ENCODE results near the gene SCO1. TPM values are rescaled to one million over a fixed set of nuclear protein-coding genes. Genes with fewer than 3 reads are reported as not detected.

The SCO1 gene
- total RNA-seq, result 9.4 TPM

DNA sequence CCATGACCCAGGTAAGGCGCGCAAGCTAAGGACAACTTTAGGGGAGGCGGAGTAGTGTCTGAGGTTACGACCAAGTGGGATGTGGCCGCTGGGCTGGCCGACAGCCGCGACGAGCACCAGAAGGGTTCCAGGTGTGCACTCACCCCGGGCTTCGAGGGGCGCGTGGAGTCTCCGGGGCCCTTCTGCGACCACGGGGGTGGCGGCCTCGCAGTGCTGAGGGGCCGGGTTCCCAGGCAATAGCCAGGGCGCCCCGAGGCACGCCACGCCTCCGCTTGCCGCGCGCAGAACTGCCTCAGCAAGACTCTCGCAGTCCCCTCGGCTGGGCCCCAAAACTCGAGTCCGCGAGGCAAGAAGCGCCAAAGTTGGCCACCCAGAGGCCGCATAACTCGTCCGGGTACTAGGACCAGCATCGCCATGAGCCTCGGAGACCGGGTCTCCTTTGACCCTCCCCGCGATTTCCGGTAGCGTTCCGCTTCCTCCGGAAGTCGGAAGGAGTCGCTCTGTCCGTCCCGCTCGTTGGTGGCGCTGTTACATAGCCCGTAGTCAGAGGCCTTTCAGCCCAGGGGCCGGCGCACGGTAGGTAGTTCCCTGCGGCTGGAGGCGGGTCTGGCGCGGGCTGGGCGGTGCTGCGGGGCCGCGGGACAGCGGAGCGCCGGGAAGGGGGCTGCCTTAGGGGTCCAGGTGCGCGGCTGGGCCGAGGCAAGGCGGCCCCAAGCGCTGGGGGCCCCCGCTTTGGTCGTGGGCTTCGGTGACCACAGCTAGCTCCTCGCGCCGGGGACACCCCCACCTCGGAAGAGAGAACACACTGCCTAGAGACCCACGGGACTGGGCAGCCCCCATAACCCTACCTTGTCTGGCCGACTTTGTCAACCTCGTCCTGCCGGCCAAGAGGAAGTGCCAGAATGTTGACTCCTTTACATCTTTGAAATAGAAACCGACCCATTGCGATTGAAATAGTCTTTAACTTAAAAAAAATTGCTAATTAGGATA lies at the start of gene SCO1, which contains the start of gene ADPRM:
SCO1 (minus strand) TSS at position 442 of the 990 bp plus-strand sequence; CDS start at position 416, 26 bp downstream.
ADPRM (plus strand) TSS at position 503 of the 990 bp plus-strand sequence. CDS start 7,333 bp downstream, outside the sequence.
- no peaks in the 10 kb centered on the region for H3K27me3 ChIP-seq (ENCODE audit: control insufficient read depth in 3 of 3, insufficient read depth in 3 of 3, low read length in 3 of 3)
- H3K27ac ChIP-seq (ENCODE audit: low read depth, low read length), result peak within 1 kb of the TSS; percentile 98
- peak within 1 kb of the TSS; percentile 93 to 96 (median 95) for H3K4me3 ChIP-seq (ENCODE audit: low read length in 3 of 3)
- H3K4me1 ChIP-seq (ENCODE audit: control insufficient read depth in 3 of 3, insufficient read depth in 3 of 3, low read length in 3 of 3), result peaks cover 6 to 24% (median 14%) of the 10 kb centered on the region in 3 donors
- H3K9ac ChIP-seq (ENCODE audit: low read depth in 1 of 3, low read length in 3 of 3), result peak within 1 kb of the TSS; percentile 92 to 97 (median 94)
- peaks cover 7 to 23% (median 16%) of the 10 kb centered on the region in 3 donors for H3K36me3 ChIP-seq (ENCODE audit: control insufficient read depth in 3 of 3, insufficient read depth in 3 of 3, low read length in 3 of 3)
- H3K9me3 ChIP-seq (ENCODE audit: control insufficient read depth in 3 of 3, low read length in 3 of 3), result no peaks in the 10 kb centered on the region

DNA sequence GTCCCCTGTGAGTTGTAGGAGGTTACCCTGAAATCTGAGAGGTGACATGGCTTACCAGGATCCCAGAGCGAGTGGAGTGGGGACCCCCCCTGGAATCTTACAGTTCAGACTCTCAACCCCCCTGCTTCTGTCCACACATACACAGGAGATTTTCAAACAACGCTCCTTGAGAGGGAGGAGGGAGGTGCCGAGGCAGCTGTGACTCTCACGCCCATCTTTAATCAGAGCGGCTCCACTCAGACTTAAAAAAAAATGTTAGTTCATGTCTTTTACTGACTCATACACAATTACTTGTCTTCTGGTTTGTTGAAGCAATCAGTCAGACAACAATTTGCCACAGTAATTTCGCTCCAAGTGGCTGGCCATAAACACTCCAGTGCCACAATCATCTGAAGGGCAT lies 47.9 kb upstream of the SCO1 start:
- Histone ChIP-seq H3K36me3 (ENCODE audit: control insufficient read depth in 3 of 3, insufficient read depth in 3 of 3, low read length in 3 of 3) (no peaks in the 10 kb centered on the region), H3K27ac (ENCODE audit: low read depth, low read length) (no peak overlapping the region), H3K27me3 (ENCODE audit: control insufficient read depth in 3 of 3, insufficient read depth in 3 of 3, low read length in 3 of 3) (no peaks in the 10 kb centered on the region), H3K9me3 (ENCODE audit: control insufficient read depth in 3 of 3, low read length in 3 of 3) (no peaks in the 10 kb centered on the region), H3K4me3 (ENCODE audit: low read length in 3 of 3) (no peak overlapping the region), H3K9ac (ENCODE audit: low read depth in 1 of 3, low read length in 3 of 3) (no peak overlapping the region), H3K4me1 (ENCODE audit: control insufficient read depth in 3 of 3, insufficient read depth in 3 of 3, low read length in 3 of 3) (peaks cover 2 to 14% (median 4%) of the 10 kb centered on the region in 3 donors)

DNA sequence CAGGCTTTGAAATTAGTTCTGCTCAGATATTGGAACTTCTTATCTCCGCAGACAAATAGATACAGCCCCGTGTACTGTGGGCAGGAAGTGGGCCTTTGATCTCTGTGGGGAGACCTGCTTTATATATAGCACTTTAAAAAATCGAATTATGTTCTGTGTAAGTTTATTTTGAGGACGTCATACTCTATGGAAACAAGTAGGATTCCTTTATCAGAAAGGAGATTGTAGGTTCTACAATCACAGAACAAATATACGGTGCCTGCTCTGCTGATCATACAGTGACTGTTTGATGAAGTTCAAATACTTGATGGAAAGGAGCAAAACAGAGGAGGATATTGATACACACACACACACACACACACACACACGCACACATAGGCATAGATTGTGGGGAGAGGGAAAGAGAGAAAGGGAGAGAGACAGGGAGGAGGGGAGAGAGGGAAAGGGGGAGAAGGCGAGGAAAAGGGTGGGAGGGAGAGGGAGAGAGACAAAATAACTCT lies 47.2 kb upstream of the SCO1 start:
- Histone ChIP-seq H3K4me3 (ENCODE audit: low read length in 3 of 3) (no peak overlapping the region), H3K27me3 (ENCODE audit: control insufficient read depth in 3 of 3, insufficient read depth in 3 of 3, low read length in 3 of 3) (no peaks in the 10 kb centered on the region), H3K36me3 (ENCODE audit: control insufficient read depth in 3 of 3, insufficient read depth in 3 of 3, low read length in 3 of 3) (no peaks in the 10 kb centered on the region), H3K27ac (ENCODE audit: low read depth, low read length) (no peak overlapping the region), H3K4me1 (ENCODE audit: control insufficient read depth in 3 of 3, insufficient read depth in 3 of 3, low read length in 3 of 3) (peaks cover 2 to 14% (median 4%) of the 10 kb centered on the region in 3 donors), H3K9ac (ENCODE audit: low read depth in 1 of 3, low read length in 3 of 3) (no peak overlapping the region), H3K9me3 (ENCODE audit: control insufficient read depth in 3 of 3, low read length in 3 of 3) (no peaks in the 10 kb centered on the region)

DNA sequence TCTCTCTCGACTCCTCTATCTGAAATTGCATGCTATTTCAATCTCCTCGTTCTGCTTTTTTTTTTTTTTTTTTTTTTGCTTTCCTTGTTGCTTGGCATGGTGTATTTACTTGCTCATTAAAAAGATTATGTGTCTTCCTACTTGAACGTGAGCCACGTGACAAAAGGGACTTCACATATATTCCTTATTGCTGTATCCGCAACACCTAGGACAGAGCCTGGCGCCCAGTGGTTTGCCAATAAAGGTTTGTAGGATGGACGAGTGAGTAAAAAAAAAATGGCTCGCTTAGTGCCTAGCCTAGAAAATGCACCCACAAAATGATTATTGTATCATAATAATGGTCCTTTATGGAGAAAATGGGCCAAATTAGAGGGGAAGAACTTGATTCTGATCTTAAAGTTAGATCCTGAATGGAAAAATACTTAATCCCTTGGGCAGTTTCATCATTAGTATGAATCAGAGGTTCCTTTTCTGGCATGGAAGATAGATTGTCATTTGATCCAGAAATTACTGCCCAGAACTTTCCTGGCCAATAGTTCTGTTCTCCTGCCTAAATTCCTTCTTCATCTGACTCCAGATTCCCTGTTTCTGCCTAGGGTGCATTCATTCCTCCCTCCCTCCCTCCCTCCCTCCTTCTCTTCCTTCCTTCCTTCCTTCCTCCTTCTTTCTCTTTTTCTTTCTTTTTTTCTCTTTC lies 46.1 kb upstream of the SCO1 start:
- H3K36me3 ChIP-seq (ENCODE audit: control insufficient read depth in 3 of 3, insufficient read depth in 3 of 3, low read length in 3 of 3), result no peaks in the 10 kb centered on the region
- H3K9me3 ChIP-seq (ENCODE audit: control insufficient read depth in 3 of 3, low read length in 3 of 3), result no peaks in the 10 kb centered on the region

DNA sequence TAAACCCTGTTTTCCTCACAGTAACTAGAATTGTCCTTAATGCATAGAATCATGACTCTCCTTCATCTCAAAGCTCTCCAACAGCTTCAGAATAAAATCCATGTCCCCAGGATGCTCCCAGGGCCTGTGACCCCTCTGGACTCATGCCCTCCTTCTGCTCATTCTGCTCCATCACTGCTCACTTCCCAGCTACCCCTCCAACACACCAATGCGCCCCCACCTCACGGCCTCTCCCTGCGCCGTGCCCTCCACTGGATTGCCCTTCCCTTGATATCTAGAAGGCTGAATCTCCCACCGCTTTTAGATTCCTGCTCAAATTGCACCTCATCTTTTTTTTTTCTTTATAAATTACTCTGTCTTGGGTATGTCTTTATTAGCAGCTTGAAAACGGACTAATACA lies 45.1 kb upstream of the SCO1 start:
- Histone ChIP-seq H3K4me3 (ENCODE audit: low read length in 3 of 3) (no peak overlapping the region), H3K27me3 (ENCODE audit: control insufficient read depth in 3 of 3, insufficient read depth in 3 of 3, low read length in 3 of 3) (no peaks in the 10 kb centered on the region), H3K36me3 (ENCODE audit: control insufficient read depth in 3 of 3, insufficient read depth in 3 of 3, low read length in 3 of 3) (no peaks in the 10 kb centered on the region), H3K27ac (ENCODE audit: low read depth, low read length) (no peak overlapping the region), H3K4me1 (ENCODE audit: control insufficient read depth in 3 of 3, insufficient read depth in 3 of 3, low read length in 3 of 3) (peaks cover 5 to 14% (median 9%) of the 10 kb centered on the region in 3 donors), H3K9me3 (ENCODE audit: control insufficient read depth in 3 of 3, low read length in 3 of 3) (no peaks in the 10 kb centered on the region), H3K9ac (ENCODE audit: low read depth in 1 of 3, low read length in 3 of 3) (no peak overlapping the region)

More for the DNA sequence above, 46.1 kb upstream of the SCO1 start:
- peaks cover 4 to 14% (median 5%) of the 10 kb centered on the region in 3 donors for H3K4me1 ChIP-seq (ENCODE audit: control insufficient read depth in 3 of 3, insufficient read depth in 3 of 3, low read length in 3 of 3)
- H3K27me3 ChIP-seq (ENCODE audit: control insufficient read depth in 3 of 3, insufficient read depth in 3 of 3, low read length in 3 of 3), result no peaks in the 10 kb centered on the region
- no peak overlapping the region for H3K9ac ChIP-seq (ENCODE audit: low read depth in 1 of 3, low read length in 3 of 3)
- no peak overlapping the region for H3K27ac ChIP-seq (ENCODE audit: low read depth, low read length)
- H3K4me3 ChIP-seq (ENCODE audit: low read length in 3 of 3), result no peak overlapping the region

DNA sequence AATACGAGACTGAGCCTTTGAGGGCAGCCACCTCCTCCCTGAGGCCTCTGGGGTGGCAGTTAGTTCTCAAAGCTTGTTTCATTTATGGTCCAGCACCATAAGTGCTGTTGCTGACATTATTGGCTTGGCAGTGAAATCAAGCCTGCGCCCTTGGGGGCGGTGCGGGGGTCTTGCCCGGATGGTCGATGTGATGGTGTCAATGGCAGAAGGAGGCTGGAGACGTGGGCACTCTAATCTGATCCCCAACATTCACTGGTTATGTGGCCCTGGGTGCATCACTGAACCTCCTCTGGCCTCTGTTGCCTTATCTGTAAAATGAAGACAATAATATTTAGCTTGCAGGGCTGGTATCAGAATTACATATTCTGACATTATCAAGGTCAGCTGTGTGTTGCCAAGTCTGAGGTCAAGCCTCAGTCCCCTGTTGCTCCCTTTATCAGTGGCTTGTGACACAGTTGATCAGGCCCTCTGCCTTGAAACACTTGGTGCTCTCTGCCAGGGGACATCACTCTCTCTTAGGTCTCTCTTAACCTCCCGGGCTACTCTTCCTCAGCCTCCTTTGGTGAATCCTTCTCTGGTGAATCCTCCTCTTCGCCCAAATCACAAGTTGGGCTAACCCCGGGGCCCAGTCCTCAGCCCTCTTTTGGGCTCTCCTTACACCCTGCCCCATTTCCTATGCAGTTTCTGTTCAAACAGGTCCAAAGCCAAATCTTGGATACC lies 44.2 kb upstream of the SCO1 start:
- H3K4me1 ChIP-seq (ENCODE audit: control insufficient read depth in 3 of 3, insufficient read depth in 3 of 3, low read length in 3 of 3), result peaks cover 5 to 14% (median 9%) of the 10 kb centered on the region in 3 donors
- no peaks in the 10 kb centered on the region for H3K36me3 ChIP-seq (ENCODE audit: control insufficient read depth in 3 of 3, insufficient read depth in 3 of 3, low read length in 3 of 3)
- H3K4me3 ChIP-seq (ENCODE audit: low read length in 3 of 3), result no peak overlapping the region
- H3K27ac ChIP-seq (ENCODE audit: low read depth, low read length), result no peak overlapping the region
- H3K27me3 ChIP-seq (ENCODE audit: control insufficient read depth in 3 of 3, insufficient read depth in 3 of 3, low read length in 3 of 3), result no peaks in the 10 kb centered on the region
- no peak overlapping the region for H3K9ac ChIP-seq (ENCODE audit: low read depth in 1 of 3, low read length in 3 of 3)
- H3K9me3 ChIP-seq (ENCODE audit: control insufficient read depth in 3 of 3, low read length in 3 of 3), result no peaks in the 10 kb centered on the region

DNA sequence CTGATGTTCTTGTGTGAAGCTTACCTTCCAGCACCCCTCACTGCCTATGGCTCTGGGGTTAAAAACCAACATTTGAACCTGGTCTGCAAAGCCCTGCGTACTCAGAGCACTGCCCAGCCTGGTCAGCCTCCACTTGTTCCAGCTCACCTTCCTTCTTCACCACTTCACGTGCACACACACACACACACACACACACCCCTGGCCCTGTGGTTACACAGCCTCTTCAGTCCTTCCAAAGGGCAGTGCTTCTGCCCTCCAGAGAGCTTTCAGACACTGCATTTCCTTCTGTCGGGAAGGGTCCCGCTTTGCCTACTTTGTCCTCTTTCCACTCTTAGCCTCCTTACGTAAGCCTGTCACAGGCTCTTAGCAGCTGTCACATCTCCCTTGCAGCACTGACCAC lies 42.1 kb upstream of the SCO1 start:
- H3K27me3 ChIP-seq (ENCODE audit: control insufficient read depth in 3 of 3, insufficient read depth in 3 of 3, low read length in 3 of 3), result no peaks in the 10 kb centered on the region
- peaks cover 5 to 9% (median 6%) of the 10 kb centered on the region in 3 donors for H3K4me1 ChIP-seq (ENCODE audit: control insufficient read depth in 3 of 3, insufficient read depth in 3 of 3, low read length in 3 of 3)
- no peak overlapping the region for H3K4me3 ChIP-seq (ENCODE audit: low read length in 3 of 3)
- no peak overlapping the region for H3K9ac ChIP-seq (ENCODE audit: low read depth in 1 of 3, low read length in 3 of 3)
- peaks cover 0 to 2% (median 0%) of the 10 kb centered on the region in 3 donors for H3K36me3 ChIP-seq (ENCODE audit: control insufficient read depth in 3 of 3, insufficient read depth in 3 of 3, low read length in 3 of 3)
- H3K9me3 ChIP-seq (ENCODE audit: control insufficient read depth in 3 of 3, low read length in 3 of 3), result no peaks in the 10 kb centered on the region
- no peak overlapping the region for H3K27ac ChIP-seq (ENCODE audit: low read depth, low read length)

DNA sequence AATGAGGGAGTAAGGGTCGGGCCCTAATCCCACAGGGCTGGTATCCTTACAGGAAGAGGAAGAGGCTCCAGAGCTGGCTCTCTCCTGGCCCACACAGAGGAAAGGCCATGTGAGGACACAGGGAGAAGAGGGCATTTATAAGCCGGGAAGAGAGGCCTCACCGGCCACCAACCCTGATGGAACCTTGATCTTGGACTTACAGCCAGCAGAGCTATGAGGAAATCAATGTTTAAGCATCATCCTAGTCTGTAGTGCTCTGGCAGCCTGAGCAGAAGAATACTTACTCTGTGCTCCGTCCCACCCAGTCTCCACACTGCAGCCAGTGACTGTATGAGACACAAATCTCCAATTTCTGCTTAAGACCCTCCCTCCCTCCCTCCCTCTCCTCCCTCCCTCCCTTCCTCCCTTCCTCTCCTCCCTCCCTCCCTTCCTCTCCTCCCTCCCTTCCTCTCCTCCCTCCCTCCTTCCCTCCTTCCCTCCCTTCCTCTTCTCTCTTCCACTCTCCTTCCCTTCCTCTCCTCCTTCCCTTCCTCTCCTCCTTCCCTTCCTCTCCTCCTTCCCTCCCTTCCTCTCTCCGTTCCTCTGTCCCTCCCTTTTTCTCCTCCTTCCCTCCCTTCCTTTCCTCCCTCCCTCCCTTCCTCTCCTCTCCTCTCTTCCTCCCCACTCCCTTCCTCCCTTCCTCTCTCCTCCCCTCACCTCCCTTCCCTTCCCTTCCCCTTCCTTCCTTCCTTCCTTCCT lies 41.4 kb upstream of the SCO1 start:
- H3K9ac ChIP-seq (ENCODE audit: low read depth in 1 of 3, low read length in 3 of 3), result no peak overlapping the region
- no peaks in the 10 kb centered on the region for H3K9me3 ChIP-seq (ENCODE audit: control insufficient read depth in 3 of 3, low read length in 3 of 3)
- H3K27me3 ChIP-seq (ENCODE audit: control insufficient read depth in 3 of 3, insufficient read depth in 3 of 3, low read length in 3 of 3), result no peaks in the 10 kb centered on the region
- H3K27ac ChIP-seq (ENCODE audit: low read depth, low read length), result no peak overlapping the region
- peaks cover 0 to 4% (median 0%) of the 10 kb centered on the region in 3 donors for H3K36me3 ChIP-seq (ENCODE audit: control insufficient read depth in 3 of 3, insufficient read depth in 3 of 3, low read length in 3 of 3)
- no peak overlapping the region for H3K4me3 ChIP-seq (ENCODE audit: low read length in 3 of 3)
- peaks cover 2 to 9% (median 6%) of the 10 kb centered on the region in 3 donors for H3K4me1 ChIP-seq (ENCODE audit: control insufficient read depth in 3 of 3, insufficient read depth in 3 of 3, low read length in 3 of 3)

DNA sequence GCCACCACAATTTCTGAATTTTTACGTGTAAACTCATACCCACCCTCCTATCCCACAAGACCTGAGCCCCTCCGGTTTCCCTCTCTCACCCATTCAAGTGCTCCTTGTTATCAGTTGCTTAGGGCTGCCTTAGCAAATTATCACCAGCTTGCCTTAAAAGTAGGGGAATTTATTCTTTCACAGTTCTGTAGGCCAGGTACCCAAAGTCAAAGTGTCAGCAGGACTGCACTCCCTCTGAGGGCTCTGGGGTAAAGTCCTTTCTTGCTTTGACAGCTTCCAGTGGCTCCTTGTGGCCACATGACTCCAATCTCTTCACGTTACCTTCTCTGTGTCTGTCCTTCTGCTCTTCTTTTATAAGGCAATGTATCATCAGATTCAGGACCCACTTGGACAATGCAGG lies 40.4 kb upstream of the SCO1 start:
- H3K36me3 ChIP-seq (ENCODE audit: control insufficient read depth in 3 of 3, insufficient read depth in 3 of 3, low read length in 3 of 3), result peaks cover 0 to 4% (median 0%) of the 10 kb centered on the region in 3 donors
- H3K4me3 ChIP-seq (ENCODE audit: low read length in 3 of 3), result no peak overlapping the region
- no peaks in the 10 kb centered on the region for H3K9me3 ChIP-seq (ENCODE audit: control insufficient read depth in 3 of 3, low read length in 3 of 3)
- no peaks in the 10 kb centered on the region for H3K27me3 ChIP-seq (ENCODE audit: control insufficient read depth in 3 of 3, insufficient read depth in 3 of 3, low read length in 3 of 3)
- H3K27ac ChIP-seq (ENCODE audit: low read depth, low read length), result no peak overlapping the region
- H3K9ac ChIP-seq (ENCODE audit: low read depth in 1 of 3, low read length in 3 of 3), result no peak overlapping the region
- H3K4me1 ChIP-seq (ENCODE audit: control insufficient read depth in 3 of 3, insufficient read depth in 3 of 3, low read length in 3 of 3), result peaks cover 0 to 4% (median 2%) of the 10 kb centered on the region in 3 donors
